ENCODE results near the gene TBC1D30.

Gene TBC1D30

GRCh38 chr12:64915242-64915641 lies 90.8 kb downstream of the TBC1D30 start:
- no peak for DNase-seq

DNA sequence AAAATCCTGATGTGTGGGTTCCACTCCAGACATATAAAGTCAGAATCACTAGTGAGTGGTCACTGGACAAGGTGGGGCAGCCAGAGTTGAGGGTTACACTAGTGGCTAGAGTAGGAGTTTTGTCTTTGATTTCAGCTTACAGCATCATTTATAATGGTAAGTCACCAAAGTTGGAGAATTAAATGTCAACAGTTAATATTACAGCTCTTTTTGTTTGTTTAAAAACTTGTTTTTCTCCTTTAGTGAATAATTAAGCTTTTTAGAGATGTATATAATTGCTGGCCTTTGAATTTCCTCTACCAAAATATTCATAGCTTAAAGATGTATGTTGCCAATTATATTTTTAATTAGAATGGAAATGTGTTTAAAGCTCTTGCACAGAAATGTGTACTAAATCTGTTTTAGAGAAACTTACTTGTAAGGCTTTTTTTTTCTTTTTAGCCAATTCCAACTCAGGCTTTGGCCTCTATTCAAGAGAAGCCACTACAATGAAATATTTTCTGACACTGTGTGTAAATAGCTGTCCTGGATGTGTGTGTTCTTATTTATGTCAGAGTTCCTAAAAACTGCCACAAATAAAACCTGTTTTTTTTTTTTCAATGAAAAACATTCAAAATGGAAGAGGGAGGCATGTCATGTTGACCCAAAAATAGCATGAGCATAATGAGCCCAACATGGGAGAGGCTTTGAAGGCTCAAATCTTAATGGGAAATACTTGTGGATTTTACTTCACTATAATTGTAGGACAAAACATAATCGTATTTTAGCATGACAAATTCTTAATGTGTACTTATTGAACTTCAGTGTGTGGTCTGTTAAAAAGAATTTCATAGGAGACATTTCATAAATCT lies 92.2 kb downstream of the TBC1D30 start:
- no peak for DNase-seq

- no peak for DNase-seq
These were observed 93.9 kb downstream of the TBC1D30 start for GRCh38 chr12:64918344-64918743.

DNA sequence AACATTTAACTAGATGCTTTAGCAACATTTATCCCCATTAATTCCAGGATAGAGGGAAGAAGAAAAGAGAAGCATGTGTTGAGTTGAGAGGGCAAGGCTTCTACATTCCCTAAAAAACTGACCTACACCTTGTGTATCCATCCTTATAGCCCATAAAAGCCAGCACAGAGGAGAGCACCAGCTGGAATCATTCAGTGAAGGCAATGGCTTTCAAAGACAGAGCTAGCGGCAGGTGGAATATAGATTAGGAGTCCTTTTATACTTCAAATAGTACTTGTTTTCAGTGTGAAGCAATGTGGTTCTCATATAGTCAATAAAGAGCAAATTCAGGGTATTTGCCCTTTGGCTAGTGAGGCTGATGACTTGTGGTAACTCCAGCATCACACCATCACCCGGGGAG lies 94.4 kb downstream of the TBC1D30 start:
- DNase-seq = no peak

- no peak for DNase-seq
These were observed 98.4 kb downstream of the TBC1D30 start for GRCh38 chr12:64922853-64923252.

- no peak for DNase-seq
These were observed 99.1 kb downstream of the TBC1D30 start for GRCh38 chr12:64923536-64923935.

Measured in activated CD4-positive, alpha-beta T cell treated with anti-CD3 and anti-CD28 coated beads for 48 hours (primary cell).